Fibroblast of skin of left quadriceps (primary cell): Measurements from ENCODE around the gene GAPDHS.
A peak's percentile ranks its signal among the peaks of the same experiment; 100 is the strongest.

ENCODE experiments used
- DNase-seq, 2 experiments: peaks; one replicate each; pipeline ENCODE4 v3.0.0-alpha.2; 2013; ENCODE audit warnings: low read depth in 2 of 2

Gene GAPDHS

GRCh38 chr19:35539850-35540249 lies 6.6 kb downstream of the GAPDHS start:
- no peak for DNase-seq

- no peak for DNase-seq
These were observed 7.2 kb downstream of the GAPDHS start for GRCh38 chr19:35540356-35540927.

GRCh38 chr19:35542209-35542608 lies 9.0 kb downstream of the GAPDHS start:
- DNase-seq = no peak

- no peak for DNase-seq
These were observed 10.2 kb downstream of the GAPDHS start for GRCh38 chr19:35543280-35544109.

GRCh38 chr19:35544110-35544802 lies 11.0 kb downstream of the GAPDHS start:
- DNase-seq = no peak

- peak; percentile 63 to 70 for DNase-seq
These were observed 12.0 kb downstream of the GAPDHS start, which contains the start of gene TMEM147 for GRCh38 chr19:35545001-35545854. TMEM147 (plus strand) TSS chr19:35545626; CDS start chr19:35545740, 114 bp downstream.

- DNase-seq = no peak
These were observed 12.7 kb downstream of the GAPDHS start for GRCh38 chr19:35545855-35546381.

- no peak for DNase-seq
These were observed 13.3 kb downstream of the GAPDHS start for GRCh38 chr19:35546532-35546931.

- DNase-seq = peak; percentile 39 to 49
These were observed 16.0 kb downstream of the GAPDHS start for GRCh38 chr19:35549174-35549788.

- DNase-seq = no peak
These were observed 16.7 kb downstream of the GAPDHS start for GRCh38 chr19:35549879-35550523.

- no peak for DNase-seq
These were observed 18.0 kb downstream of the GAPDHS start for GRCh38 chr19:35551091-35551810.

GRCh38 chr19:35552534-35553384 lies 19.5 kb downstream of the GAPDHS start:
- DNase-seq = no peak

GRCh38 chr19:35553385-35554000 lies 20.2 kb downstream of the GAPDHS start:
- no peak for DNase-seq

GRCh38 chr19:35554076-35554475 lies 20.8 kb downstream of the GAPDHS start:
- no peak for DNase-seq

GRCh38 chr19:35555301-35556005 lies 22.2 kb downstream of the GAPDHS start:
- no peak for DNase-seq

GRCh38 chr19:35556025-35556590 lies 22.9 kb downstream of the GAPDHS start:
- no peak for DNase-seq

GRCh38 chr19:35556846-35557538 lies 23.7 kb downstream of the GAPDHS start:
- no peak for DNase-seq
